Peyer's patch (tissue), 4 donors: ENCODE measurements around the gene STAM.

Experiments used
- POLR2A ChIP-seq, 2 donors: fragments of 450-650 bp; IDR thresholded peaks; one replicate each; pipeline ENCODE4 v1.5.1; 2017; ENCODE audit warnings: antibody characterized with exemption in 2 of 2, mild to moderate bottlenecking in 2 of 2, moderate library complexity in 2 of 2
- TF ChIP-seq, protein P1 (sequence below), 6 experiments: fragments of 450-650 bp in 4 of 6; fragments of 200-600 bp in 2 of 6; sonication (generic) in 1 of 6; IDR thresholded peaks; one replicate each; pipeline ENCODE4 v1.5.1; 2017 to 2019; ENCODE audit warnings: antibody characterized with exemption in 6 of 6, mild to moderate bottlenecking in 3 of 6, moderate library complexity in 1 of 6

DNA sequence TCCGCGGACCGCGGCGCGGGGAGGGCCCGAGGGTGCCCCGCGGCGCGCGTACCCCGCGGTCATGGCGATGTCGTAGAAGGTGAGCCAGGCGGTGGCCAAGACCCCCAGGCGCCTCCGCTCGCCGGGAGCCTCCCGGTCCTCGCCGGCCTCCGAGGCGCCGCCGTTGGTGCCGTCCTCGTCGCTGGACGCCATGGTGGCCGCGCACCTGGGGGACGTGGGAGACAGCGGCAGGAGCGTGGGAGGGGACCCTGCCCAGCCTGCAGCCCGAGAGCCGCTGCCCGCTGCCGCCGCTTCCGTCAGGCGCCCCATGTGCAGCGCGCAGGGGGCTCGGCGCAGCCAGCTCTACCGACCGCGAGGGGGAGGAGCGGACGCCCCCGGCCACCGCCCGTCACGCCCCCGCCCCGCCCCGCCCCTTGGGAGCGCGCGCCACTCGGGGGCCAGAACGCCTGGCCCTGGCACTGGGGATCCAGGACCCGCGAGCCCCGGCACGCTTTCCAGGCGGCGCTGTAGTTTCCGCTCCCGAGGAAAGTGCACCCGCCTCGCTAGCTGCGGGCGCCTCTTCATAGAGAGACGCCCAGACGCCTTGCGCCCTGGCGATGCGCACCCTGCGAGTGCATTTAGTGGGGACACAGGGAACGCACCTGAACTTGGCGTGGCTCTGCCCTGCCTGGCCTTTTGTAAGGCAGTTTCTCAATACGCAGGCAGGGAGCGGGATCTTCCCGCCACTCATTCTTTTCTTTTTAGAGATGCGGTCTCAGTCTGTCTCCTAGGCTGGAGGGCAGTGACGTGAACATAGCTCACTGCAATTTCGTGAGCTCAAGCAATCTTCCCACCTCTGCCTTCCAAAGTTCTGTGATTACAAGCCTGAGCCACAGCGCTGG lies 26.7 kb upstream of the STAM start, which contains the start of gene HACD1:
- no peak for TF ChIP-seq POLR2A (IDR thresholded peaks at IDR 0.05)
- TF ChIP-seq, protein P1, sequence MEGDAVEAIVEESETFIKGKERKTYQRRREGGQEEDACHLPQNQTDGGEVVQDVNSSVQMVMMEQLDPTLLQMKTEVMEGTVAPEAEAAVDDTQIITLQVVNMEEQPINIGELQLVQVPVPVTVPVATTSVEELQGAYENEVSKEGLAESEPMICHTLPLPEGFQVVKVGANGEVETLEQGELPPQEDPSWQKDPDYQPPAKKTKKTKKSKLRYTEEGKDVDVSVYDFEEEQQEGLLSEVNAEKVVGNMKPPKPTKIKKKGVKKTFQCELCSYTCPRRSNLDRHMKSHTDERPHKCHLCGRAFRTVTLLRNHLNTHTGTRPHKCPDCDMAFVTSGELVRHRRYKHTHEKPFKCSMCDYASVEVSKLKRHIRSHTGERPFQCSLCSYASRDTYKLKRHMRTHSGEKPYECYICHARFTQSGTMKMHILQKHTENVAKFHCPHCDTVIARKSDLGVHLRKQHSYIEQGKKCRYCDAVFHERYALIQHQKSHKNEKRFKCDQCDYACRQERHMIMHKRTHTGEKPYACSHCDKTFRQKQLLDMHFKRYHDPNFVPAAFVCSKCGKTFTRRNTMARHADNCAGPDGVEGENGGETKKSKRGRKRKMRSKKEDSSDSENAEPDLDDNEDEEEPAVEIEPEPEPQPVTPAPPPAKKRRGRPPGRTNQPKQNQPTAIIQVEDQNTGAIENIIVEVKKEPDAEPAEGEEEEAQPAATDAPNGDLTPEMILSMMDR (IDR thresholded peaks at IDR 0.05) = no peak
